ENCODE results near the gene NEK1. TPM values are rescaled to one million over a fixed set of nuclear protein-coding genes. Genes with fewer than 3 reads are reported as not detected.

Gene NEK1
- total and polyA plus RNA-seq, 2 experiments from 2014 or later, result 7.6 to 14.3 TPM

GRCh38 chr4:169493164-169493524, 119.2 kb downstream of the NEK1 start:
- no peak for TF ChIP-seq EZH2 (IDR thresholded peaks at IDR 0.05; ENCODE audit: insufficient read depth, poor library complexity, severe bottlenecking)
- TF ChIP-seq EZH2phosphoT487 (IDR thresholded peaks at IDR 0.05; ENCODE audit: insufficient read depth, low read depth), result no peak
- Histone ChIP-seq H3F3A (ENCODE audit: insufficient read depth) (peaks cover 12% of the 10 kb centered on the region; the same call in 1 of the 2 replicates), H3K27ac (no peak overlapping the region), H3K9ac (no peak overlapping the region), H3K36me3 (ENCODE audit: low read depth) (no peaks in the 10 kb centered on the region; the same call in 1 of the 2 replicates), H3K9me2 (ENCODE audit: insufficient read depth) (no peaks in the 10 kb centered on the region), H3K79me2 (ENCODE audit: insufficient read depth) (no peaks in the 10 kb centered on the region), H3K4me3 (no peak overlapping the region), H3K27me3 (replicated peaks; ENCODE audit: insufficient read depth) (no peaks in the 10 kb centered on the region), H3K4me2 (ENCODE audit: unreplicated experiment) (no peak overlapping the region), H2AFZ (no peak overlapping the region), H3K9me3 (ENCODE audit: low read depth) (no peaks in the 10 kb centered on the region), H3K4me1 (ENCODE audit: insufficient read depth) (no peaks in the 10 kb centered on the region), H4K20me1 (ENCODE audit: insufficient read depth) (no peaks in the 10 kb centered on the region)
- in situ Hi-C loops (cut with MboI), result loop anchor here (25.0 kb wide), 1 partner anchor 1306 kb away; no protein-coding TSS in a partner anchor
- 7 to 18% methylated on average over 2 of the region's 2 CpGs for WGBS, 2 experiments (ENCODE audit: low coverage in 1 of 2, low lambda C conversion rate in 2 of 2, missing lambda C conversion rate in 2 of 2)
- no peak for DNase-seq

GRCh38 chr4:169492436-169493163, 119.8 kb downstream of the NEK1 start:
- H3K9me3 ChIP-seq (ENCODE audit: low read depth), result no peaks in the 10 kb centered on the region
- TF ChIP-seq EZH2 (IDR thresholded peaks at IDR 0.05; ENCODE audit: insufficient read depth, poor library complexity, severe bottlenecking), result no peak
- no peaks in the 10 kb centered on the region for H3K27me3 ChIP-seq (replicated peaks; ENCODE audit: insufficient read depth)
- H3K9ac ChIP-seq, result no peak overlapping the region
- peak; percentile 65 for DNase-seq
- H3K4me2 ChIP-seq (ENCODE audit: unreplicated experiment), result no peak overlapping the region
- in situ Hi-C loops (cut with MboI), result loop anchor here (25.0 kb wide), 1 partner anchor 1305 kb away; no protein-coding TSS in a partner anchor
- no peaks in the 10 kb centered on the region for H3K4me1 ChIP-seq (ENCODE audit: insufficient read depth)
- peaks cover 12% of the 10 kb centered on the region; the same call in 1 of the 2 replicates for H3F3A ChIP-seq (ENCODE audit: insufficient read depth)
- no peak overlapping the region for H3K4me3 ChIP-seq
- WGBS, 2 experiments (ENCODE audit: low coverage in 1 of 2, low lambda C conversion rate in 2 of 2, missing lambda C conversion rate in 2 of 2), result 49 to 58% methylated on average over 10 of the region's 10 CpGs
- no peak overlapping the region for H3K27ac ChIP-seq
- H2AFZ ChIP-seq, result no peak overlapping the region
- H3K9me2 ChIP-seq (ENCODE audit: insufficient read depth), result no peaks in the 10 kb centered on the region
- no peaks in the 10 kb centered on the region for H4K20me1 ChIP-seq (ENCODE audit: insufficient read depth)
- H3K79me2 ChIP-seq (ENCODE audit: insufficient read depth), result no peaks in the 10 kb centered on the region
- H3K36me3 ChIP-seq (ENCODE audit: low read depth), result no peaks in the 10 kb centered on the region; the same call in 1 of the 2 replicates

- DNase-seq, result no peak
- in situ Hi-C loops (cut with MboI), result loop anchor here (25.0 kb wide), 1 partner anchor 1304 kb away; no protein-coding TSS in a partner anchor
- Histone ChIP-seq H3F3A (ENCODE audit: insufficient read depth) (peaks cover 12% of the 10 kb centered on the region; the same call in 1 of the 2 replicates), H3K36me3 (ENCODE audit: low read depth) (no peaks in the 10 kb centered on the region; the same call in 1 of the 2 replicates), H3K9me2 (ENCODE audit: insufficient read depth) (no peaks in the 10 kb centered on the region), H3K9me3 (ENCODE audit: low read depth) (no peaks in the 10 kb centered on the region), H3K4me3 (no peak overlapping the region), H3K27me3 (replicated peaks; ENCODE audit: insufficient read depth) (no peaks in the 10 kb centered on the region), H3K4me1 (ENCODE audit: insufficient read depth) (no peaks in the 10 kb centered on the region), H3K9ac (no peak overlapping the region), H2AFZ (no peak overlapping the region), H3K79me2 (ENCODE audit: insufficient read depth) (no peaks in the 10 kb centered on the region), H4K20me1 (ENCODE audit: insufficient read depth) (no peaks in the 10 kb centered on the region), H3K27ac (no peak overlapping the region), H3K4me2 (ENCODE audit: unreplicated experiment) (no peak overlapping the region)
- WGBS, 2 experiments (ENCODE audit: low coverage in 1 of 2, low lambda C conversion rate in 2 of 2, missing lambda C conversion rate in 2 of 2), result 97 to 100% methylated on average over 1 of the region's 1 CpG
- TF ChIP-seq EZH2phosphoT487 (IDR thresholded peaks at IDR 0.05; ENCODE audit: insufficient read depth, low read depth) (no peak), EZH2 (IDR thresholded peaks at IDR 0.05; ENCODE audit: insufficient read depth, poor library complexity, severe bottlenecking) (no peak)
These were observed 121.2 kb downstream of the NEK1 start for GRCh38 chr4:169491211-169491610.

GRCh38 chr4:169489306-169489705, 123.1 kb downstream of the NEK1 start:
- no peaks in the 10 kb centered on the region; the same call in 1 of the 2 replicates for H3K36me3 ChIP-seq (ENCODE audit: low read depth)
- DNase-seq, result no peak
- no peak overlapping the region for H2AFZ ChIP-seq
- H3K4me1 ChIP-seq (ENCODE audit: insufficient read depth), result peaks cover 17% of the 10 kb centered on the region
- no peaks in the 10 kb centered on the region for H3K9me3 ChIP-seq (ENCODE audit: low read depth)
- in situ Hi-C loops (cut with MboI), result loop anchor here (5.0 to 25.0 kb wide), 3 partner anchors 467 to 1302 kb away; no protein-coding TSS in a partner anchor
- H3K4me2 ChIP-seq (ENCODE audit: unreplicated experiment), result no peak overlapping the region
- no peaks in the 10 kb centered on the region for H3K9me2 ChIP-seq (ENCODE audit: insufficient read depth)
- peaks cover 24% of the 10 kb centered on the region; the same call in 1 of the 2 replicates for H3F3A ChIP-seq (ENCODE audit: insufficient read depth)
- no peak overlapping the region for H3K9ac ChIP-seq
- TF ChIP-seq EZH2 (IDR thresholded peaks at IDR 0.05; ENCODE audit: insufficient read depth, poor library complexity, severe bottlenecking) (no peak), EZH2phosphoT487 (IDR thresholded peaks at IDR 0.05; ENCODE audit: insufficient read depth, low read depth) (no peak)
- no peak overlapping the region for H3K4me3 ChIP-seq
- no peak overlapping the region for H3K27ac ChIP-seq
- no peaks in the 10 kb centered on the region for H3K79me2 ChIP-seq (ENCODE audit: insufficient read depth)
- H3K27me3 ChIP-seq (replicated peaks; ENCODE audit: insufficient read depth), result no peaks in the 10 kb centered on the region
- H4K20me1 ChIP-seq (ENCODE audit: insufficient read depth), result no peaks in the 10 kb centered on the region
